ENCODE measurements around the gene PEX10.

Gene PEX10

GRCh38 chr1:2384941-2385481 is 27.4 kb downstream of the PEX10 start:
- DNase-seq: no peak

DNA sequence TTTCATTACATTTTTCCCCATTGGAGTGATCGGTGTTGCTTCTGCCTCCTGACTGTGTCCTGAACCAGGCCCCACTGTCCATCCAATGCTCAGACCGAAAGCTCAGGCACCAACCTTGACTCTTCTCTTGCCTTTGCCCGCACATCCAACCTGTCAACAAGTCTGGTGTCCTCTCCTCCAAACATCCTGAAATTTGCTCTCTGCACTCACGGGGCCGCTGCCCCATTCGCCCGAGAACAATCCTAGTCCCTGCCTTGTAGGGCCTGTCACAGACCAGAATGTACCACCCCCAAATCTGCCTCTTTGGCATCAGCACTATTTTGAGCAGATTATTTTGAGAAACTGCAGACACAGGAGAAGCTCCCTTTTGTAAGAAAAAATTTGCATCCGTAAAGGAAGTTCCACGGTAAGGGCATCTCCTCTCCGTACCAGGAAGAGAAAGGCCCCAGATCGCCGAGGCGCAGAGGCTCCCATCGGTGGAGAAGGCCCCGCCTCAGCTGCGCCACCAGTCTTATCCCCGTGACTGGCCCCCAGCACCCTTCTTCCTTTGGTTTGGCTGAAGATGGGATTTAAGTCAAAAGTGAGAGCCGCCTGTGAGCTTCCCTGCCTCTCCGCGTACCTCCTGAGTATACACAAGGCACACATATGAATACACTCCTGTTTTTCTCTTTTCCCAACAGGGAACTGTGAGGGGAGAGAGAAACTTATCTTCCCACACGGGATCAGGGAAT is 28.1 kb downstream of the PEX10 start:
- DNase-seq: no peak

- no peak for DNase-seq
Observed at GRCh38 chr1:2383576-2383975, 28.8 kb downstream of the PEX10 start.

- no peak for DNase-seq
Observed at GRCh38 chr1:2382621-2383361, 29.6 kb downstream of the PEX10 start.

- peak; percentile 74 for DNase-seq
Observed at GRCh38 chr1:2381741-2382620, 30.4 kb downstream of the PEX10 start.

- DNase-seq: no peak
Observed at GRCh38 chr1:2380816-2381591, 31.4 kb downstream of the PEX10 start.

- DNase-seq: no peak
Observed at GRCh38 chr1:2379733-2380404, 32.5 kb downstream of the PEX10 start.

DNA sequence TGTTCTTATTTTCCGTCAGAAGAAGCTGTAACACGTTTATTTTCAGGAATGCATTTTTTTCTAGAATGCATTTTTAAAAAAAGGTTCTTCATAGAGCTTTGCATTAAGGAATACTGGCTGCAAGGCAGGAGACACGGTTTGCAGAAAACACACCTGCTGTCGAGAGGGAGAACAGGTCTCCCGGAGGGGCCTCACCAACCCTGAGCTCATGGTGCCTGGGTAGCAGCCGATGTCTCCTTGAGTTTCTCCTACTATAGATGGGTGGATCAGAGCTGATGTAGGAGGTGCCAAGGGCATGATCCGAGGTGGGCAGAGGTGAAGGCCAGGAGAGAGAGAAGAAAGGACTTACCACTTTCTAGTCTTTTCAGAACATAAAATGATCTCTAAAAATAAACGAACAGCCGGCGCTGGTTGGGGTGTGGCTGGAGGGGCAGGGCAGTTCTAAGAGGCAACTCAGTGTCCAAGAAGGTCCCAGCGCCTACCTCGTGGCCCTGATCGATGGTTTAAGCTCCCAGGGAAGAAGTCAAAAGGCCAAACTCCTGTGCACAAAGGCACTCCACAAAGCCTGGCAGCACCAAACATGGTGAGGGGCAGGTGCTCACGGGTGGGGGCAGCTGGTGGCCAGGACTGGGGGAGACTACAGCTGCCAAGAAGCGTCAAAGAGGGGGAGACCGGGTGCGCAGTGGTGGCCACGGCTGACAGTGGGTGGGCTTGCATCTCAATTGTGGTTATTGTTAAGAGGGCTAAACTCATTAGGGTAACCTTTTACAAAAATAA is 33.2 kb downstream of the PEX10 start:
- DNase-seq: no peak

DNA sequence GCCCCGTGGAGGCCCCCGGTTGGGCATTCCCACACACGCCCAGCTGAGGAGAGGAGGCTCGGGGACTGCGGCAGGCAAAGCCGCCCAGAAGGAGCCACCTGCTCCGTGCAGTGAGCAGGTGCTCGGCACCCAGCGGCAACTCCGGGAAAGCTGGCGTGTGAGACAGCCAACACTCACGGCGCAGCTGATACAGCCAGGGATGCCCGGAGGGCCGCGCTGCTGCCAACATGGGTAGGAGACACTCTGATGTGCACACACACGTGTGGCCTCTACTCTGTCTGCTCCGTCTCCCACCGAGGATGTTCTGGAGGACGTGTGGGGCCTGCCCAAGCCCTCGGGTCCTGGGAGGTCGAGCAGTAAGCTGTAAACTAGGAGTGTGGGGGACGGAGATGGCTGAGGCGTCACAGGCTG is 33.9 kb downstream of the PEX10 start:
- DNase-seq: no peak

DNA sequence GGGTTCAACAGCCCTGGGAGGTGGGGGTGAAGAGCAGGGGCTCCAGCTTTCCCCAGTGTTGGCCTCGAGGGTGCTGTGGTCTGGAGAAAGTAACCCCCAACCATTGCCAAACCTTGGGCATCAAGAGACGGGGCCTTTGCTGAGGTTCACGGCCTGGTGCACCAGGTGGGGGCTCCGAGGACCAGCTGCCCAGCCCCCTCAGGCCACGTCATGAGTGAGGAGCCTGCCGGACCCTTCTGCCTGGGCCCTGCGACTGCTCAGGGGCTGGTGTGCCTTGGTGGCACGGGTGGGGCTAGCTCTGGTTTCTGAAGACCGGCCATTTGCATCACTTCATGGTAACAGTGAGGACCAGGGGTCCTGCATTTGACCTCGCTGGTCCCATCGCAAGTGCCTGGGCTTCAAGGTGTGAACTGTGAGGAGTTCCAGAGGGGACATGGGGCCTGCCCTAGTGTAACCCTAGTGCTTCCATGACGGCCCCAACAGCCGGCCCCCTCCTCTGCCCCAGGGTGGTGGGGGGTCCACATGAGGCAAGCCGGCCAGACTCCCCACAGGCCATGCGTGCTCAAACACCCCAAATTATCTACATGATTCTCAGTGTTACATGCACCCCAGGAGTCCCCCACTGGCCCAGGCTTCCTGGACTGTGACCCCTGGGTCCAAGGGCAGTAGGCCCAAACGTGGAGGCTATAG is 34.5 kb downstream of the PEX10 start:
- no peak for DNase-seq

- DNase-seq: no peak
Observed at GRCh38 chr1:2376931-2377672, 35.3 kb downstream of the PEX10 start.

DNA sequence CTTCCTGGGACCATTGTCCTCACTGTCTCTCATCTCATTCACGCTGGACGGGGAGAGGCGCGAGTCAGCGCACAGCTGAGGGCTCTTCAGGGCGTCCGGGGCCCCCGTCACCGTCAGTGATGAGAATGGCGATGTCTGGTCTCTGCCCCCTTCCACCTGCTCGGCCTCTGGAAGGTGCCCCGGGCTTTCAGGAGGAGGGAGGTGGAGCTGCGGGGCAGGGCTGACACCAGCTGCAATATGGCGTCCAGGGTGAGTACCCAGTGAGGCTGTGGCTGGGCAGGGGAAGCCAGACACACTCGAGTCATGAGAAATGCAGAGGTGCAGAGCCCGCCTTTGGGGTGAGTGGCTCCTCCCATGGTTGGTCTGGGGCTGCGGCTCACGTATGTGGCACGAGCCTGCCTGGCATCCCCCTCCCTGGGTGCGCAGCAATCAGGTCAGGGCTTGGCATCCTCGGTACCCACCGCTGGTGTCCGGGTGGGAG is 36.1 kb downstream of the PEX10 start:
- no peak for DNase-seq

GRCh38 chr1:2375923-2376260 is 36.5 kb downstream of the PEX10 start:
- no peak for DNase-seq

DNA sequence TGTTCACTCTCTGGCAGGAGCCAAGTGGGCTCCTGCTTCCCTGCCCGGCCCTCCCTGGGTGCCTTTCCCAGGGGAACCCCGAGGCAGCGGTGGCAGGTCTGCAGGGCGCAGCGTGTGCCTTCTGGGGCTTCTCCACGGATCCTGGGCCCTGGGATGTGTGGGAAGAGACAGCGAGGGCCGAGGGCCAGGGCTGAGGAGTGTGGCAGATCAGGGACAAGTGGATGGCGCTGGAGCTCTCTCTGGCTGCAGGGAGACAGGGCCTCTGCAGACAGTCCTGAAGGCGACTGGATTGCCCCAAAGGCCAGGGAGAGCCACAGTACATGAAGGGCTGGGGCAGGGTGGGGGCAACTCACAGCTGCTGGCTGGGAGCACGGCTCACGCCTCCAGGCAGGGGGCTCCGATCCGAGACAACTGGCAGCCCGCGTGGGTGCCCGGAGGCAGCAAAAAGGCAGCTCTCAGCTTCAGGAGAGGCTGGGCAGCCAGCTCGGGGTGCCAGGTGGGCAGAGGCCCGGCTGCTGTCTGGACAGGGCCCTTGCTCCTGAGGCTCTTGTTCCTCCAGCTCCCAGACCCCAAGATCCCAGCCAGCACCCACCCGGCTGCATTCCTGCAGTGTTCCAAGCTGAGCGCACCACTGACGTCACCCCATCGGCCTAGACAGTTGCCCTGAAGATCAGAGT is 37.0 kb downstream of the PEX10 start:
- DNase-seq: no peak

GRCh38 chr1:2374252-2375155 is 37.9 kb downstream of the PEX10 start:
- no peak for DNase-seq

GRCh38 chr1:2373551-2374251 is 38.7 kb downstream of the PEX10 start:
- DNase-seq: no peak

Data from fibroblast of upper back skin (primary cell).